ENCODE results near the gene MOV10. TPM values are rescaled to one million over a fixed set of nuclear protein-coding genes. Genes with fewer than 3 reads are reported as not detected.

The MOV10 gene
- total RNA-seq, 4 donors from 2014 or later, result 30.6 to 69.9 (median 43.8) TPM

DNA sequence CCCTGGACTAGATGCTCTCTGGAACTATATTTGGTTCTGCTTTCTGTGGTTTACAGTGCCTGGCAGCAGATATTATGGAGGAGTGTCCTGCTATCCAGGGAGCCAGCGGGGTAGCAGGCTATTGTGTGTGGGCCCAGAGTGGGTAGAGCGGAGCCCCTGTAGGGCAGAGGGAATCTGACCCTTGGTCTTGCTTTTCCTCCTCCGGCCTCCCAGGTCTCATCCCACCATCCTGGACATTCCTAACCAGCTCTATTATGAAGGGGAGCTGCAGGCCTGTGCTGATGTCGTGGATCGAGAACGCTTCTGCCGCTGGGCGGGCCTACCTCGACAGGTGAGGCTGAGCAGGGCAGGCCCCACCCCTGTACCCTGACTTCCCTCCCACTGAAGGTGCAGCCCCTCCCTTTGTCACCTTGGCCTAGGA, 23.3 kb downstream of the MOV10 start:
- Histone ChIP-seq H3K4me1 (peaks cover 0 to 52% (median 46%) of the 10 kb centered on the region in 4 donors), H3K27ac (peak overlapping the region; percentile 81 to 100 (median 98)), H3K9me3 (no peaks in the 10 kb centered on the region), H3K27me3 (no peaks in the 10 kb centered on the region), H3K36me3 (peaks cover 3 to 75% (median 7%) of the 10 kb centered on the region in 3 donors), H3K4me3 (no peak overlapping the region)
- 87 to 91% methylated on average over 9 of the region's 9 CpGs for WGBS, 2 donors
- no peak for DNase-seq (ENCODE audit: low spot score in 2 of 2)
- TF ChIP-seq, protein P1, sequence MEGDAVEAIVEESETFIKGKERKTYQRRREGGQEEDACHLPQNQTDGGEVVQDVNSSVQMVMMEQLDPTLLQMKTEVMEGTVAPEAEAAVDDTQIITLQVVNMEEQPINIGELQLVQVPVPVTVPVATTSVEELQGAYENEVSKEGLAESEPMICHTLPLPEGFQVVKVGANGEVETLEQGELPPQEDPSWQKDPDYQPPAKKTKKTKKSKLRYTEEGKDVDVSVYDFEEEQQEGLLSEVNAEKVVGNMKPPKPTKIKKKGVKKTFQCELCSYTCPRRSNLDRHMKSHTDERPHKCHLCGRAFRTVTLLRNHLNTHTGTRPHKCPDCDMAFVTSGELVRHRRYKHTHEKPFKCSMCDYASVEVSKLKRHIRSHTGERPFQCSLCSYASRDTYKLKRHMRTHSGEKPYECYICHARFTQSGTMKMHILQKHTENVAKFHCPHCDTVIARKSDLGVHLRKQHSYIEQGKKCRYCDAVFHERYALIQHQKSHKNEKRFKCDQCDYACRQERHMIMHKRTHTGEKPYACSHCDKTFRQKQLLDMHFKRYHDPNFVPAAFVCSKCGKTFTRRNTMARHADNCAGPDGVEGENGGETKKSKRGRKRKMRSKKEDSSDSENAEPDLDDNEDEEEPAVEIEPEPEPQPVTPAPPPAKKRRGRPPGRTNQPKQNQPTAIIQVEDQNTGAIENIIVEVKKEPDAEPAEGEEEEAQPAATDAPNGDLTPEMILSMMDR (IDR thresholded peaks at IDR 0.05), result no peak
- no peak for TF ChIP-seq EP300 (IDR thresholded peaks at IDR 0.05)
- TF ChIP-seq POLR2A (IDR thresholded peaks at IDR 0.05), result no peak

DNA sequence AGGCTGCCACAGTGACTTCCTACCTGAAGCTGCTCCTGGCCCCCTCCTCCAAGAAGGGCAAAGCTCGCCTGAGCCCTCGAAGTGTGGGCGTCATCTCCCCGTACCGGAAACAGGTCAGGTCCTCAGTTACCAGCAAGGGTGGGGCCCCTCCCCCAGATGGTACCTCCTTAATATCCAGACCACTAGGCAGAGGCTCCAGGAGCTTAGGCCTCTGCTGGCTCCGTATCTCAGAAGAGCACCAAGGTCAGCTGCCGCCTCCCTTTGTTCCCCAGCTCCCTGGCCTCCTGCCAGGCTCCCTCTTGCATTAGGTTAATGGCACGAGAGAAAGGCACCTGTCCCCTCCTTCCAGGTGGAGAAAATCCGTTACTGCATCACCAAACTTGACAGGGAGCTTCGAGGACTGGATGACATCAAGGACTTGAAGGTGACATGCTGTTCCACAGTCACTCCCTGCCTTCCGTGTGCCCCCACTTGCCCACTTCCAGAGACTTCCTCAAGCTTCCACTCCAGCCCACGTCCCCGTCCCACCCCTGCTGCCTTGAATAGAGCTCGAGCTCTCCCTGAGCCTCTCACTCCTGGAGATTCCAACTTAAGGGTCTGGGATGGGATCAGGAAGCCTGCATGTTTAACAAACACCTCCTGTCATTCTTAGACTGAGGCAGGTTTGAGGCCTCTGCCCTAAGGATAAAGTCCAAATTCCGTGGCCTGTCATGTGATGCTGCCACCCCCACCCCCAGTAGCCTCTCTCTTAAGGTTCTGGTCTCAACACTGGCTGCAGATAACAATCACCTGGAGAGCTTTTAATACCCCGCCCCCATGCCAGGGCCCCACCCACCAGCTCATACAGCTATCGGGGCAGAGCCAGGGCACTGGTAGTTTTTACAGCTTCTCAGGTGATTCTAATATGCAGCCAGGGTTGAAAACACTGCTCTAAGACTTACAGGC, 24.2 kb downstream of the MOV10 start:
- peaks cover 3 to 68% (median 5%) of the 10 kb centered on the region in 3 donors for H3K36me3 ChIP-seq
- H3K27me3 ChIP-seq, result no peaks in the 10 kb centered on the region
- no peaks in the 10 kb centered on the region for H3K9me3 ChIP-seq
- H3K27ac ChIP-seq, result peak overlapping the region; percentile 81 to 100 (median 98)
- TF ChIP-seq EP300 (IDR thresholded peaks at IDR 0.05) (no peak), POLR2A (IDR thresholded peaks at IDR 0.05) (no peak)
- TF ChIP-seq, protein P1 (IDR thresholded peaks at IDR 0.05), result no peak
- WGBS, 2 donors, result 60 to 67% methylated on average over 9 to 17 of the region's 17 CpGs
- no peak overlapping the region for H3K4me3 ChIP-seq
- DNase-seq (ENCODE audit: low spot score in 2 of 2), result no peak
- peaks cover 0 to 60% (median 53%) of the 10 kb centered on the region in 4 donors for H3K4me1 ChIP-seq

DNA sequence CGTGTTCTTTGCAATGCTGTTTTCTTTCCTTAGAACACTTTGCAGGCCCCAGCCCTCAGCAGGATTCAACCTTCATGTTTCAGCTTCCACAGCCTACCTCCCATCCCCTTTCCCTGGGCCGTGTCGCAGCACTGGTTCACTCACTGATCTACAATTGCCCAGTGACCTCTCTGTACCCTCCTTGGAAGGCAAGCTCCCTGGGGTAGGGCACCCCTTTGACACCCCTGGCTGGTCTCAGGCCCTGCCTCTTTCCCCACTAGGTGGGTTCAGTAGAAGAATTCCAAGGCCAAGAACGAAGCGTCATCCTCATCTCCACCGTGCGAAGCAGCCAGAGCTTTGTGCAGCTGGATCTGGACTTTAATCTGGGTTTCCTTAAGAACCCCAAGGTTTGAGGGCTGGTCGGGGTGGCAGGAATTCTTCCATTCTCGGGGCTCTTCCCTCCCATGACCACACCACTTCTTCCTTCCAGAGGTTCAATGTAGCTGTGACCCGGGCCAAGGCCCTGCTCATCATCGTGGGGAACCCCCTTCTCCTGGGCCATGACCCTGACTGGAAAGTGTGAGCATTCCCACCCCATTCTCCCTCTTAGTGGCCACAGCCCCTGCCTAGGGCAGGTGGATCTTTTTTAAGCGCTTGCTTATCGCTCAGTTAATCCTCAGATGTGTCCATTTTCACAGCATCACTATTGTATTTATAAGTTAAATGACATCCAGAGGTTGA, 25.1 kb downstream of the MOV10 start:
- 49 to 68% methylated on average over 9 to 13 of the region's 13 CpGs for WGBS, 2 donors
- TF ChIP-seq EP300 (IDR thresholded peaks at IDR 0.05) (no peak), POLR2A (IDR thresholded peaks at IDR 0.05) (no peak)
- TF ChIP-seq, protein P1 (IDR thresholded peaks at IDR 0.05), result no peak
- Histone ChIP-seq H3K4me3 (no peak overlapping the region), H3K27me3 (no peaks in the 10 kb centered on the region), H3K9me3 (no peaks in the 10 kb centered on the region), H3K4me1 (peaks cover 0 to 68% (median 61%) of the 10 kb centered on the region in 4 donors), H3K36me3 (peaks cover 3 to 58% (median 5%) of the 10 kb centered on the region in 3 donors), H3K27ac (peak overlapping the region; percentile 81 to 100 (median 98))
- no peak for DNase-seq (ENCODE audit: low spot score in 2 of 2)

DNA sequence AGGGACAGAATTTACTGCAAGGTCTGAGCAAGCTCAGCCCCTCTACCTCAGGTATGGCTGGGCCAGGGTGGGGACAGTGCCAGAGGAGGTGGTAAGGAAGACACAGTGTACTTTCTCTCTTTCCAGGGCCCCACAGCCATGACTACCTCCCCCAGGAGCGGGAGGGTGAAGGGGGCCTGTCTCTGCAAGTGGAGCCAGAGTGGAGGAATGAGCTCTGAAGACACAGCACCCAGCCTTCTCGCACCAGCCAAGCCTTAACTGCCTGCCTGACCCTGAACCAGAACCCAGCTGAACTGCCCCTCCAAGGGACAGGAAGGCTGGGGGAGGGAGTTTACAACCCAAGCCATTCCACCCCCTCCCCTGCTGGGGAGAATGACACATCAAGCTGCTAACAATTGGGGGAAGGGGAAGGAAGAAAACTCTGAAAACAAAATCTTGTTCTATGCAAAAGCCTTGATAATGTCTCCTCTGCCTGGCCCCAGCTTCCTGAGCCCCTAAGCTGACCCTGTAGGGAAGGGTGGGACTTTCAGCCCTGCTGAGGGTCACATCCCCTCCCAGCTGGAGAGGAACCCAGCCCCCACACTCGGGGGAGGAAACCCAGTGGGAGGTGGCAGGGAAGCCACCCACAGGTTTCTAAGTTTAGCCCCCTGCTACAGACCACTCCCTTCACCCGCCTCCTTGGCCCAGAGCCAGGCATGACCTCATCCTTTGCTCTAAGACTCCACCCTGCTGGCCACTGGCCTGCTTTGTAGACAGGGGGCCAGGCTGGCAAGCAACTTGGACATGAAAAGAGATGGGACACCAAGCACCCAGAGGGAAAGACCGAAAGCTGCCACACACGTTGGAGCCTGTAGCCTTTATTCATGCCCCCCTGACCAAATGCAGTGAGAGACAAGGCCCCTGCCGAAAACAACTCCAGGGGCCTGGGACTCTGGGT, 26.1 kb downstream of the MOV10 start:
- Histone ChIP-seq H3K4me1 (peaks cover 0 to 77% (median 65%) of the 10 kb centered on the region in 4 donors), H3K27me3 (no peaks in the 10 kb centered on the region), H3K36me3 (peaks cover 3 to 49% (median 5%) of the 10 kb centered on the region in 3 donors), H3K27ac (peak overlapping the region; percentile 81 to 100 (median 98)), H3K9me3 (no peaks in the 10 kb centered on the region), H3K4me3 (no peak overlapping the region)
- peak; percentile 98 to 99 for DNase-seq (ENCODE audit: low spot score in 2 of 2)
- 6 to 18% methylated on average over 7 of the region's 7 CpGs for WGBS, 2 donors
- TF ChIP-seq POLR2A (IDR thresholded peaks at IDR 0.05) (peak in 1 of 2 donors; percentile 56), EP300 (IDR thresholded peaks at IDR 0.05) (peak; percentile 71 to 91)
- TF ChIP-seq, protein P1 (IDR thresholded peaks at IDR 0.05), result peak in 2 of 5 experiments; percentile 36 to 48
